NK-92 (cell line): ENCODE data around the gene NEGR1.

Experiments
- DNase-seq: peaks from one replicate; lab custom pipeline; 2025; ENCODE audit not compliant: unreplicated experiment; lab: John Stamatoyannopoulos, UW

NEGR1 gene

DNA sequence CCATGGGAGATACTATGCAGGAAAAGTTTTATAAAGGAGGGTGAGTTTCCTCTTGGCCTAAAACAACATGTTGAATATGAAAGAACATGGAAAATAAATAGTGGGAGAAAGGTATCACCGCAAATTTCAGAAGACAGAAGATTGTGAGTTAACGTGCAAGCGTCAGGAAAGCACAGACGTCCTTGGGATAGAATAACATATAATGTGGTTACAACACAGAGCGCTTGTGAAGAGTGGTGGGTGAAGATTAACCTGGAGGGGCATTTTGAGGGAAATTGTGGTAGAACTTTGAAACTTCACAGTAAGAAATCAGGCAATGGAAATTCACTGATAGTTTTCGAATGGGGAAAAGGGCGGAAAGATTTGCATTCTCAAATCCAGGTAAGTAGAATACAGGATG is 47.3 kb downstream of the NEGR1 start:
- no peak for DNase-seq

DNA sequence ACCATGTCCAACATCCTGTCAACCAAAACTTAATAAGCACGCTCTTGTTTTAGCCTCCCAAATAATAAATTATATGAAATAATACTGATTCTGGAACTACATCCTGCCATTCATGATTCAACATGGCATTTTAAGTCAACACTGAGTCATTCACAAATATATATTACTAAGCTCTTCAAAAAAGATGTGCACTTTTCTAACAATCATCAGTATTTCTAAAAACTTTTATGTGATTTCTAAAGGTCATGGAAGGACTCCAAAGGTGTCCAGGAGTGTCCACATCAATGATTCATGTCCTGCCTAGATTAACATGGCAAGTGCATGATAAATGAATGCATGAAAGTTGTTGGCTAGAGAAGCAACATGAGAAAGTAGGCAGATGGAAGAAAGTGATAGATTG is 51.6 kb downstream of the NEGR1 start:
- DNase-seq = no peak

DNA sequence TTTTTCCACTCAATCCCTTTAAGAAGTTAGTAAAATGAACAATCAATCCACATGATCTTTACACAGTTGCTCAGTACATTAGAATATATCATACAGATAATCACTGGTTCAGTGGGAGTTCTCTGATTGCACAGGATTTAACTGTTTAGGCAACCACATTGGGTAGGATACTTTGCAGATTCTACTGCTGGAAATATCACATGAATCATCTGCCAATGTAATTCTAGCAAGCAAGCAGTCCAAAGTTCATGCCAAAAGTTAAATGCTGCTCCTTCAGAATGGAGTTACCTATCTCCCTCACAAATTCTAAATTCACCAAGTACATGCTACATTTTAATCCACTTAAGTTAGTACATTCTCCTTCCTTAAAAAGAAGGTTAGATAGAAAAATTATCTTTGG is 52.4 kb downstream of the NEGR1 start:
- no peak for DNase-seq

DNA sequence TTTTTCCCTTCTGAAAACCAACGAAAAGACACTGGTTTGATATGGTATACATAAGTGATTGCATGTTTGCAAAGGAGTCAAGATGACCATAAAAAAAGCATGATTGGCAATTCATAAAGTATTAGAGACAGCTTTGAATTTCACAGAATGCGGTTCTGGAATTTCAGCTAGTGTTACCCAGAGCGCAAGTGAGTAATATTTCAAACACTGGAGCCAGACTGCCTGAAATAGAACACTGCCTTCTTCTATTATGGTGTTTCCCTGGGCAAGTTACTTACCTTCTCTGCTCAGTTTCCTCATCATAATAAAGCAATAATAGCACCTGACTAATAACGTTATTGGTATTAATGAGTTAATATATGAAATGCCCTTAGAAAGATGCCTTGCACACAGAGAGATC is 54.7 kb downstream of the NEGR1 start:
- DNase-seq = no peak

DNA sequence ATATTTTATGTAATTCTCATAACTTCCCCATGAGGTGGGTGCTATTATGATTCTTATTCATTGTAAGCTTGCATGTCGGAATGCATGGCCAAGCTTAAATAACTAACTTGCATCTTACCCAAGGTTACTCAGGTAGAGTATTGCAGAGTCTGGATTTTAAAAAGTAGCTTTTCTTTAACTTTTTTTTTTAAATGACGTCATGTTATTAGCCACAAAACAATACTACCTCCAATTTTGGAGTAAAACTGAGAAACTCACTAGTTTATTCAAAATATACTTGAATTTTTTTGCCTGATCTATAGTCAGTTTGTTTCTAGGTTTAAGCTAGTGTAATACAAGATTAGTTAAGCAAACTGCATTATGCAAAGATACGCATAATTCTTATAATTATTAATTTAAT is 57.8 kb downstream of the NEGR1 start:
- no peak for DNase-seq

DNA sequence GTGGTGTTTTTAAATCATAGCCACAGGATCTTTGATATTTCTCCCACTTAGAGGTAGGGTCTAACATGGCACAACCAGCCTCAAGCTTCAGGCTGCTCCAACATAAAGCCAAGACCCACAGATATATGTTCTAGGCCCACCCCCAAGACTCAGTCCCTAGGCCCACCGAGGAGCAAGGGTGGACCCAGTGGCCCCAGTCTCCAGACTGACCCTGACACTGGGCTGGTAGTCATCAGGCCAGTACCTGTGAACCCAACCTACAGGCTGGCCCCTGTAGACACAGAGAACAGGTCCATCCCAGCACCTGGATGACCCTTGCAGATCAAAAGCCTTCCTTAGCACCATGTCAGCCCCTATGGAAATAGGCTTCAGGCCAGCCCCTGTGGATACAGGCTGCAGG is 60.5 kb downstream of the NEGR1 start:
- DNase-seq = no peak

DNA sequence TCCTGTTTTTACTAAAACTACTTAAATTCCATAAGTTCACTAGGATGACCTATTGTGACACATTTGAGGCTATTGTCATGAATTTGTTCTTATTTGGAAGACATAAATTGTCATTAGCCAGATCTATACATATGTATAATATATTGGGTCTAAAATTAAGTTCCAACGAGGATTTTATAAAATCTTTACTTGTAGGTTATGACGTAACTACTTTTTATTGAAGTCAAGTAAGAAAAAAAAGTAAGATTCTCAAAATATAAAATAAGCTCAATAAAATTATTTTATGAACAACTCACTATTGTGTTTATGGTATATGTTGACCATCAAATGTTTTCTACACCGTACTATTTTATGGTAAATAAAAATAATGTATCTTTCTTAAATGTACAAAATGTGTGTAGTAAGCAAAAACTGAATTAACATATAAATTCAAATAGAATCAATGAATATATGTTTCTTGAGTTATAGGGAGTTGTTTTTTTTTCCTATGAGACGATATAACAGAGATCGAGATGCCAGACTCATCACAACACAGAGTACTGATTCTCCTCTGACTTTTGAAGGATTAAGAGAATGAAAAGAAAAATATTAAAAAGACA is 64.1 kb downstream of the NEGR1 start:
- no peak for DNase-seq

DNA sequence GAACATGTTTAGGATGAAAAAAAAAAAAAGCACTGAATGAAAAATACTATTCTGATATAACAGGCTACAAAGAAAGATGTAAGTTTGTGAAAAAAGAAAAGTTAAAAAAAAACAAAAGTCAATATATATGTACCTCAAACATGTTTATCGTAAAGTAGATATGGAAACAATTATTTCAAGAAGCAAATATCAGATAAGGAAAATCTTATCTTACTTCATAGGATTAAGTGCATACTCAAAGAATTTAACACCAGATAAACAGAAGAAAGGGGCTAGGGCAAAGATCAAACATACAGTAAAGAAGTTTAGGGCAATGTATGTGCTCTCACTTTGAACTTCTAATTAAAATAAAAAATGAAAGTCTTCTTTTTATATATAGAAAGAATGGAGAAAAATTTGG is 75.3 kb downstream of the NEGR1 start:
- DNase-seq = no peak

DNA sequence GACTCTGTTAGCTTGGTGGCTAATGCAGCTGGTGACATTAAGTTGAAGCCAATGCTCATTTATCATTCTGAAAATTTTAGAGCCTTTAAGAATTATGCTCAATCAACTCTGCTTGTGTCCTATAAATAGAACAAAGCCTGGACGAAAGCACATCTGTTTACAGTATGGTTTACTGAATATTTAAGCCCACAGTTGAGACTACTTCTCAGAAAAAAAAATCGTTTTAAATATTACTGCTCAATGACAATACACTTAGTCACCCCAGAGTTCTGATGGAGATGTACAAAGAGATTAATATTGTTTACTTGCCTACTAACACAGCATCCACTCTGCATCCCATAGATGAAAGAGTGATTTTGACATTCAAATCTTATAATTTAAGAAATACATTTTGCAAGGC is 79.6 kb downstream of the NEGR1 start:
- no peak for DNase-seq

DNA sequence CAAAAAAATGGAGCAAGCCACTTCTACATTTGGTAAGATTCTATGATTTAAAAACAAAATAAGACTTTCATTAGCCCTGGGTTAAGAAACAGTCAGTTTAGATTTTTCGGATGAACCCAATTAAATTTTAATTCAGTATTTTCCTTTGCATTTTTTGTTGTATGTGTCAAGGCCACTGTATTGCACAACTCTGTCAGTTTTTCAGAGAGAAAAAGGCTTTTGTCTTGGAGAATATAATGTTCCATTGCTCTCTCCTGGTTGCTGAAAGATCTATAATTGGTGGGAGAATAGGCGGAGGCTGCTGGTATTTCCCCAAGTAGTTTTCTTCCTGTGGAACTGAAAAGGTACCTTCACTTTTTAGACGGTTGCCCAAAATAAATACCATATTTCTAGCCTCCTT is 84.6 kb downstream of the NEGR1 start:
- no peak for DNase-seq

DNA sequence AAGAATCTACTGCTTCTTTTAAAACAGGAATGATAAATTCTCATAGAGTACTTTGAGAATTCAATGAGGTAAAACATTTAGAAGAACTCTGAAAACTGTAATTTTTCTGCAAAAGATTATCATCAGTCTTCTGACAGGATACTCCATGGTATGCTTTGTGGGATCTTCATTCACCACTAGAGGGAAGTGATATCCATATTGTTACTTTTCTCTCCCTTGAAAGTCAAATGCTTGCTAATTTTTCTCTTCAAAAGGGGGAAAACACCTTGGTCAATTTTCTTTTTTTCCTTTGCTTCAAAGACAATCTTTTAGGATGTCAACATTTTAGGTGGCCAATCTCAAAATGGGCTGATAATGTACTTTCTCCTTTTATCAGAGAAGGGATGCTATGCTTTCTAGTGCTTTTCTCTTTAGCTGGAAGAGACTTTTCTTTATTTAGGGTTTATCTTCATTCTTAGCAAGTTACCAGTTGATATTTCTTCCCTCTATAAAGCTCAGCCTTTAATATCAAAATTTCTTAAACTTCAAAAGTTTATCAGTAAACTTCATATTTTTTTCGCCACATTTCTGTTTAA is 95.5 kb downstream of the NEGR1 start:
- DNase-seq = no peak

DNA sequence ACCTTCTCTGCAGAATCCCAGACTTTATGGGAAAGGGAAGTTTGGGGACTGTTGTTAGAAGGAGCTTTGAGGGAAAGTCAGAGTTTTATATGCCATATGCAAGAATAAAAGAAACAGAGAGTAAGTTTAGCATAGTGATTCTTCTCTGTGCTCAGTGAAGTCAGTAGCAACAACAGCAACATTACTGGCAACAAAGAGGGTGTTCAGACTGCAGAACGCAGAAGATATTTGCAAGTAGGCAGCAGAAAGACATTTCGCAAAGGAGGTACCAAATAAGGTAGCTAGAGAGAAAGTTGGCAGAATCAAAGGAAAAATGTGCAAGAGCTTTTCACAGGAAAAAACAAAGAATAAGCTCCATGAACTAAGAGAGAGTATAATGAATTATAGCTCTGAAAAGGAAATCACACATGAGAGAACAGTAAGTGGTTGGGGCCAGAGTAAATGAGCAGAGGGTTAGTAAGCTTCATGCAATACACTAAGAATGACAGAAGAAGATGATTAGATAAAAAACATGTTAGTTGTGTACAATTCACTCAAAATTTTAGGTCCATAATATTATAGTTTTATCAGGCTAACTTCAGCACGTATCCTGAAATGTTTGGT is 98.1 kb downstream of the NEGR1 start:
- no peak for DNase-seq

DNA sequence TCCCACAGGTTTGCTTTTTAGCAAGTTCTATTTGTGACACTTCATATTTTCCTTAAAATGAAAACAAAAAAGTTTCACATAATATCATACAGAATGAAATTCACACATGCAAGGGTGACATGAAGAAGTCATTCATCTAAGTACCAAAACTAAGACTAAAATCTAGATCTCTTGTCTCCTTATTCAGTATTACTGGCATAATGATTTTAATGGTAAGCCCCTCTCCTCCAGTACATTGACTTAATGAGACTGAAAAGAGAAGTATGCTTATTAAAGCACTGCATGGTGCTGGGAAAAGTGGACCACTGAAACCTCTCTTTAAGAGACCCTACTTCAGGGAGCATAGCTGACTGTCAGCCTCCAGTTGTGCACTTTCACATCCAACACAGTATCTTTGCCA is 99.5 kb downstream of the NEGR1 start:
- no peak for DNase-seq

DNA sequence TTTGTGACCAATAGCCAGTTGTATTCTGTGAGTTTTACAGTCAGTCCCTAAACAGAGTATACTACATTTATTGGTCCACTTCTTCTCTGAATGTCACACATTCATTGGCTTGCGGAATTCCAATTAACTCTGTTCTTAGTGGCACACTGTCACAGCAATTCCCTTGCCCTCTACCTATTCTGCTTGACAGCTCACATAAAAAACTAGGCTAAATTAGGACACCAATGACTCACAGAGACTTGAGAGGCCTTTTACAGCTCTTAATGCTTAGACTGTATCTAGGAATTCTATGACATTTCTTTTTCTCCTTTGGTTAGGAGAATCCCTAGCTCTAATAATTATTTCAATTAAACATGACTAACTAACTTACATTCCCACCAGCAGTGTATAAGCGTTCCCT is 104.1 kb downstream of the NEGR1 start:
- DNase-seq = no peak

DNA sequence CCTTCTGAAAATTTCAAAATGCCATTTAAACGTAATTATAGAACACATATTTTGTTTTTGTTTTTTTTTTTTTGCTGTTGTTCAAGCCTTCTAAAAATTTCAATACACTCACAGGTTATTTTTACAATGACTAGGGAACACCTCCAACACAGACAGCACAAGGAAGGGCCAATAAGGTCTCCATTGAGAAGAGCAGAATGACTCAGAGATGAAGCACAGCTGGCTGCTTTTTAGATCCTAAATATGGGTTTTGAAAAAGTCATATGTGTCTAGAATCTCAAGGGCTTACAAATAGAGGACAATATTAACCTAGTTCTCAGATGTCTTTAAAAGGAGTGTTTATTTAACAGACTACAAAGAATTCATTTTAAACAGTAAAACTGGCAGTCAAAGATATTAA is 104.6 kb downstream of the NEGR1 start:
- no peak for DNase-seq

DNA sequence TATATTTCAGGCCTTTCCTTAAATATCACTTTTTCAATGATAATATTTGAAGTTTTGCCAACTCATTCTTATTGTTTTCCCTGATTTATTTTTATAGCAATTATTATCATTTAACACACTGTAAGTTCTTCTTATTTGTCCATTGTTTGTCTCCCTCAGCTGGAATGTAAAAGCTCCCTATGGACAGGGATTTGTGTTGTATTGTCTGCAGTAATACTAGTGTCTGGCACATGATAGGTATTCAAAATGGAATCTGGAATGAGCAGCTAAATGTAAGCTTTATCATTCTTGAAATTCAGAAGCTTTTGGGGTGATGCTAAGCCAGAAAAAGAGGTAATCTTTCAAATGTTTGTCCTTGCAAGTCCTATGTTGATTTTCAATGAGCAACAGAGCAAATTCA is 112.1 kb downstream of the NEGR1 start:
- DNase-seq = no peak

DNA sequence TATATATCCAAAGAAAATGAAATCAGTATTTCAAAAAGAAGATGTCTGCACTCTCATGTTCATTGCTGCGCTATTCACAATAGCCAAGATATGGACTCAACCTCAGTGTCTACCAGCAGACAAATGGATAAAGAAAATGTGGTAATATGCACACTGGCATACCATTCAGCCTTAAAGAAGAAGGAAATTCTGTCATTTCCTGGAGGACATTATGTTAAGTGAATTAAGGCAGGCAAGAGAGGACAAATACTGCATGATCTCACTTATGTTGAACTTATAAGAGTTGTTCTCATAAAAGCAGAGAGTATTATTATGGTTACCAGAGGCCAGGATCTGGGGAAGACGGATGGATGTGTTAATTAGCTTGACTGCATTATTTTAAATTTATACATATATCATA is 115.9 kb downstream of the NEGR1 start:
- DNase-seq = no peak

DNA sequence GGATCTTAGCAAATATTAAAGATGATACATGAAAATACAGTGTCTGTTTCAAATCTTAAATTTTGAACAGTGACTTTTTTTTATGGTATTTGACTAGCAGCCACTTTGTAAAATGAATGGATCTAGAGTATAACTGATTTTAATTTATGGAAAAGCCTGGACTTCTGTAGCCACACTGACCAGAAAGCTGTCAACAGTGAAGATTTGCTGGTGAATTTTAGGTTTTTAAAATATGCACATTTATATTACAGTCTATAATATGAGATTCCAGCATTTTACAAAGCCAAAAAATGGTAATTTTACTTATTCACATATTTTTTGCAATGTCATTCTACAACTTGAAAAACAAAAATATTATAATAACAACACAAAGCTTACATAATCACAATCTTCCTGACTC is 131.8 kb downstream of the NEGR1 start:
- no peak for DNase-seq

DNA sequence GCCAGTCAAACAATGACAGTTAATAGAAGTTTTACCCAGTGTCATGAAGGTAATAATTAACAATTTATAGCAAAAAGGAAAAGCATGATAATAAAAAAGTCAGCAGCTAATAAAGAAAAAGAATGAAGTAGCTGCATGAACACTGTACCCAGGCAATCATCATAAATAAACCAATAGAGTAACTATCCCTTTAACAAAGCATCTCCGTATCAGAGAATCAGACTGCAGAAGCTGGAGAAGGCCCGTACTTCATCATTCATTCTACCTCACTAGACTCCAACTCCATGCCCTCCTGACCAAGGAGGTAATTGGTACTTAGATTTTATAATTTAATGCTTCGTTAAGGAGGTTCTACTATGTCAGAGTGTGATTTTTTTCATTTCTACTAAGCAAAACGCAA is 140.5 kb downstream of the NEGR1 start:
- DNase-seq = no peak

DNA sequence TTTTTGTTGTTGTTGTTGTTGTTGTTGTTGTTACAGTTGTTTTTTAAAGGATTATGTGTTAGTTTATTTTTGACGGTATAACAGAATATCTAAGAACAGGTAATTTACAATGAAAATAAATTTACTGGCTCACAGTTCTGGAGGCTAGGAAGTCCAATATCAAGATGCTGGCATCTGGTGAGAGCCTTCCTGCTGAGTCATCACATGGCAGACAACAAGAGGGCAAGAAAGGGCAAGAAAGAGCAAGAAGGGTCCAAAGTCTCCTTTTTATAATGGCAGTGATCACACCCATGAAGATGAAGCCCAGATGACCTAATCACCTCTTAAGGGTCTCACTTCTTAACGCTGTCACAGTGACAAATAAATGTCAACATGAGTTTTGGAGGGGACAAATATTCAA is 142.1 kb downstream of the NEGR1 start:
- no peak for DNase-seq

DNA sequence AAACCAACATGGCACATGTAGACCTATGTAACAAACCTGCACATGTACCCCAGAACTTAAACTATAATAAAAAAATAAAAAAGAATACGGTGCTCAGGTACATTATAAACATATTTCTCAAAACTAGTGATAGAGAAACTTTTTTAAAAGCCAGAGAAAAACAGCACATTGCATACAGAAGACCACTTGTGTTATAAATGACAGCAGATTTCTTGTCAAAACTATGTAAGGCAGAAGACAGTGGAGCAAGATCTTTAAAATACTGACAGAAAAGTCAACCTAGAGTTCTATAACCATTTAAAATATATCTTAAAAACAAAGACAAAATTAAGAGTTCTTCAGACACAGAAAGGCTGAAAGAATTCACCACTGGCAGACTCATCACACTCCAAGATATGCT is 144.7 kb downstream of the NEGR1 start:
- DNase-seq = no peak

DNA sequence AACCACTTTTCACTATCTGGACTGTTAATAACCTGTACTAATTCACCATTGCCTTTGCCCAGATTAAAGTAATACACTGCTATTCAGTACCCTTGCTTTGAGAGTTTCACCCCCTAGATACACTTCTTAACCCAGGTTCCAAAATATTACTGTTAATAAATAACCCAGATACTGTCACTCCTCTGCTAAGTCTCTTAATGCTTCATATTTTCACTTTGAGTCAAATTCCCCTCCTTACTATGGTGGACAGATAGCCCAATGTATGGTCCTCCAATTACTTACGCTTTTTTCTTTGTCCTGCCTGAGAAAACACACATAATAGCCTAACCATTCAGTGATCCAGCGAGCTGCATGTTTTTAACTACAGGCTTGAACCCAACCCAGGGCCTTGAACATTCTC is 152.5 kb downstream of the NEGR1 start:
- no peak for DNase-seq
